ENCODE results near the gene SMYD3. TPM values are rescaled to one million over a fixed set of nuclear protein-coding genes. Genes with fewer than 3 reads are reported as not detected.

Gene SMYD3
- total and polyA plus RNA-seq, 10 of the 15 experiments (the other 5 are each of a cell fraction or from before 2014, with no cell fraction given), result 18.3 to 54.0 (median 24.8) TPM

- RAD21 ChIA-PET (ENCODE audit: unreplicated experiment), result no interaction called here
These were observed 455.1 kb downstream of the SMYD3 start for GRCh38 chr1:246051909-246052518.

More at GRCh38 chr1:246051909-246052518, 455.1 kb downstream of the SMYD3 start:
- Histone ChIP-seq H2AFZ (ENCODE audit: control insufficient read depth, low read depth, low read length) (no peak overlapping the region), H4K20me1 (ENCODE audit: control insufficient read depth, insufficient read depth) (no peaks in the 10 kb centered on the region), H3K9me3 (replicated peaks; ENCODE audit: control insufficient read depth, insufficient read depth, low read length) (no peaks in the 10 kb centered on the region), H3K9ac (ENCODE audit: control insufficient read depth, insufficient read depth, low read length) (no peak overlapping the region), H3K79me2 (ENCODE audit: control insufficient read depth, insufficient read depth, low read length) (no peaks in the 10 kb centered on the region), H3K27me3 (replicated peaks in 1 of 2; ENCODE audit: control insufficient read depth in 2 of 2, insufficient read depth in 2 of 2, low read length in 1 of 2) (no peaks in the 10 kb centered on the region), H3K27ac (ENCODE audit: control insufficient read depth, insufficient read depth) (no peak overlapping the region), H3K4me2 (ENCODE audit: control insufficient read depth, insufficient read depth) (no peak overlapping the region), H3K36me3 (ENCODE audit: control insufficient read depth in 2 of 2, insufficient read depth in 2 of 2, low read length in 1 of 2) (no peaks in the 10 kb centered on the region), H3K4me3 (no peak overlapping the region), H3K4me1 (ENCODE audit: control insufficient read depth, insufficient read depth, low read length) (no peaks in the 10 kb centered on the region)
- FAIRE-seq (no peak), DNase-seq (ENCODE audit: low read depth, low spot score) (no peak), ATAC-seq (no peak)
- BruUV-seq (replicated peaks), result no TSS peak
- TF ChIP-seq SKIL (IDR thresholded peaks at IDR 0.05; ENCODE audit: low read depth, poor library complexity, severe bottlenecking) (no peak), NR2F1 (conservative IDR thresholded peaks at IDR 0.05) (no peak), MEF2A (IDR thresholded peaks at IDR 0.05; ENCODE audit: insufficient read depth, low read depth, low read length) (no peak), EP300 (IDR thresholded peaks at IDR 0.05; ENCODE audit: borderline replicate concordance in 1 of 2, control insufficient read depth in 1 of 2, low read depth in 2 of 2, low read length in 2 of 2) (no peak), HDGF (IDR thresholded peaks at IDR 0.05) (no peak), PBX3 (IDR thresholded peaks at IDR 0.05; ENCODE audit: insufficient replicate concordance, low read depth, low read length) (no peak), ZNF384 (IDR thresholded peaks at IDR 0.05; ENCODE audit: borderline replicate concordance, low read depth, low read length) (no peak)
- CTCF ChIA-PET, result no interaction called here
- WGBS (ENCODE audit: insufficient coverage, insufficient replicate concordance, low lambda C conversion rate, missing lambda C conversion rate), result 94% methylated on average over 4 of the region's 4 CpGs
- SMC1A ChIA-PET (ENCODE audit: uncharacterized antibody, unreplicated experiment), result no interaction called here
- in situ Hi-C loops (cut with MboI), result no loop called here
- intact Hi-C loops (cut with micrococcal nuclease; ENCODE audit: unreplicated experiment), result no loop called here
- POLR2A ChIA-PET, result no interaction called here
